Muscle of back (tissue), 11 donors: ENCODE data around the gene ZSWIM7. TPM values are rescaled to one million over a fixed set of nuclear protein-coding genes. Genes with fewer than 3 reads are reported as not detected.

Experiments
- DNase-seq, 3 donors: peaks; one replicate each; pipeline versions ENCODE4 v3.0.0 to v3.0.0-alpha.2; 2013
- polyA plus RNA-seq, 10 donors: library from polyadenylated mRNA; unstranded; fragments of 120-200 nt; gene quantifications; one replicate each; pipeline ENCODE4 v1.2.1, GENCODE V29; 2013; ENCODE audit not compliant: insufficient read length in 10 of 10

Gene ZSWIM7
- polyA plus RNA-seq, 10 donors: 28.6 to 47.8 (median 37.2) TPM

- no peak for DNase-seq
Measured at GRCh38 chr17:15963670-15964110, 35.8 kb downstream of the ZSWIM7 start.

GRCh38 chr17:15958484-15958854 is 41.0 kb downstream of the ZSWIM7 start:
- DNase-seq: no peak

- no peak for DNase-seq
Measured at GRCh38 chr17:15957608-15958307, 41.7 kb downstream of the ZSWIM7 start.

- DNase-seq: no peak
Measured at GRCh38 chr17:15957206-15957605, 42.3 kb downstream of the ZSWIM7 start.

- DNase-seq: no peak
Measured at GRCh38 chr17:15955793-15956541, 43.5 kb downstream of the ZSWIM7 start.

- DNase-seq: peak in 1 of 3 donors; percentile 47
Measured at GRCh38 chr17:15954222-15954621, 45.3 kb downstream of the ZSWIM7 start.

- no peak for DNase-seq
Measured at GRCh38 chr17:15952916-15953790, 46.4 kb downstream of the ZSWIM7 start.

- no peak for DNase-seq
Measured at GRCh38 chr17:15952048-15952532, 47.4 kb downstream of the ZSWIM7 start.

GRCh38 chr17:15951368-15952047 is 48.0 kb downstream of the ZSWIM7 start:
- DNase-seq: no peak

- no peak for DNase-seq
Measured at GRCh38 chr17:15947976-15948752, 51.3 kb downstream of the ZSWIM7 start.

- no peak for DNase-seq
Measured at GRCh38 chr17:15947271-15947670, 52.2 kb downstream of the ZSWIM7 start.

- DNase-seq: peak in 1 of 3 donors; percentile 22
Measured at GRCh38 chr17:15946611-15947120, 52.8 kb downstream of the ZSWIM7 start.

GRCh38 chr17:15945527-15946191 is 53.8 kb downstream of the ZSWIM7 start:
- DNase-seq: peak in 1 of 3 donors; percentile 52

- DNase-seq: peak; percentile 64 to 88 (median 65)
Measured at GRCh38 chr17:15944759-15945526, 54.6 kb downstream of the ZSWIM7 start, which contains the start of gene ADORA2B. Gene ADORA2B (plus strand): TSS chr17:15945130. CDS start chr17:15945249, 119 bp downstream.

- no peak for DNase-seq
Measured at GRCh38 chr17:15943971-15944758, 55.3 kb downstream of the ZSWIM7 start.

- DNase-seq: no peak
Measured at GRCh38 chr17:15942207-15942833, 57.2 kb downstream of the ZSWIM7 start.

- DNase-seq: no peak
Measured at GRCh38 chr17:15941781-15942180, 57.7 kb downstream of the ZSWIM7 start.
